HG03558 (cell line): ENCODE measurements around the gene MACO1.
A peak's percentile ranks its signal among the peaks of the same experiment; 100 is the strongest.

ENCODE experiments used
- ATAC-seq: cut with Tn5 transposase; IDR thresholded peaks from one replicate; pipeline ENCODE4 v1.9.1; 2021; ENCODE audit warnings: moderate number of reproducible peaks; ENCODE audit not compliant: unreplicated experiment; ENCODE audit errors: extremely low read depth

MACO1 gene

DNA sequence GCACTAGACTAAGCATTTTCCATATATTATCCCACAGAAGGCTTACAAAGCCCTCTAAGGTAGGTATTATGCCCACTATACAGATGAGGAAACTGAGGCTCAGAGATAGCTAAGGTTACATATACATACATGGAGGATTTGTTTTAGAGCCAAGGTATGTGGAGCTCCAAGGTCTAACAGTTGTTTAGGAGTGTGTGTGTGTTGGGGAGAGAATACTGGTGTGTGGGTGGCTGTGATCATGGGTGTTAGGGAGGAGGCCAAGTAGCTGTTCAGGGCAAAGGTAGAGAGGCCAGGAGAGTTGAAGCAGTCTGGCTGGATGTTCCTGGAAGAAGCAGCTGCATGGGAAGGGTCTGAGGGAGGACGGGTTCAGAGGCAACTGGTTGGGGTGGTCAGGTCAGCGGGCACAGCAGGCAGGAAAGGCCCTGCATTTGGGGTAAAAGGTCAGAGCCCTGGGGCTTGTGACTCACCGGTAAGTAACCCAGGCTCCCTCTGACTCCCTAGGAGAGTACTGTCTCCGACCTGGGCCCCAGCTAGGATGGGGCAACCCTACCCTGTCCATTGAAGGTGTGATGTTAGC, 107.6 kb downstream of the MACO1 start:
- ATAC-seq = no peak

DNA sequence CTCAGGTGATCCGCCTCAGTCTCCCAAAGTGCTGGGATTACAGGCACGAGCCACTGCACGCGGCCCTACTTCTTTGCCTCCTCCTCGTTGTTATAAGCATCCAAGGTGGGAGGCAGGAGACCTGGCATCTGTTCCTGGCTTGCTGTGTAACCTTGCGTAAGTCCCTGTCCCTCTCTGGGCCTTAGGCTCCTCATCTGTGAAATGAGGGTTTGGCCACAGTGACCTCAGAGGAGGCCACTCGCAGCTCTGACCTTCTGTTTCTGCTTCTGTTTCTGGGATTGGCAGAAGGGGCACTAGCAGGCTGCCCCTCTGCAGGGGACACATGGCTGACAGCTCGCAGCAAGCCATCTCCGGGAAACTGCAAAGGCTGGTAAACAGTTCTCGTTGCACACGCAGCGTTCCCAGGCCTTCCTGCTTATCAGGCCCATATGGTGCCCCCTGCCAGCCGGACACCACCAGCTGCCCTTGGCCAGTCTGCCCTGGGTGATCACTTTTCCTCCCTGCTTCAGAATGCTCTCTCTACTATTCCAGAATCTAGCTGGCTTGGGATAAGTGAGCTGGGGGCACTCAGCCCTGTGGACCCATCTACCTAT, 110.1 kb downstream of the MACO1 start:
- no peak for ATAC-seq

DNA sequence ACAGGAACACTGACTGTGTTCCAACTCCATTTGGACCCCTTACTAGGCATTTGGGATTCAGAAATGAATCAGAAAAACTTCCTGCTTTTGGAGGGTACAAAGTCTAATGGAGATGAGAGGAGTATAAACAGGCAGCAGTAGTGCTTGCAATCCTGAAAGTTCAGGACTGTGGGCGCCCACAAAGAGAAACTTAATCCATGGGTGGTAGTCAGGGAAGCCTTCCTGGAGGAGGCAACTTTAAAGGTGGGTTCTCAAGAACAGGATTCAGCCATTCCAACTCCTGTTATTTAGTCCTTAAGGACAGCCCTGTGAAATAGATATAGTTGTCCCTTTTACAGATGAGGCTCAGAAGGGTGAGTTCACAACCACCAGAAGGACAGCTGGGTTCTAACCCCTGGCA, 110.7 kb downstream of the MACO1 start:
- ATAC-seq = no peak

DNA sequence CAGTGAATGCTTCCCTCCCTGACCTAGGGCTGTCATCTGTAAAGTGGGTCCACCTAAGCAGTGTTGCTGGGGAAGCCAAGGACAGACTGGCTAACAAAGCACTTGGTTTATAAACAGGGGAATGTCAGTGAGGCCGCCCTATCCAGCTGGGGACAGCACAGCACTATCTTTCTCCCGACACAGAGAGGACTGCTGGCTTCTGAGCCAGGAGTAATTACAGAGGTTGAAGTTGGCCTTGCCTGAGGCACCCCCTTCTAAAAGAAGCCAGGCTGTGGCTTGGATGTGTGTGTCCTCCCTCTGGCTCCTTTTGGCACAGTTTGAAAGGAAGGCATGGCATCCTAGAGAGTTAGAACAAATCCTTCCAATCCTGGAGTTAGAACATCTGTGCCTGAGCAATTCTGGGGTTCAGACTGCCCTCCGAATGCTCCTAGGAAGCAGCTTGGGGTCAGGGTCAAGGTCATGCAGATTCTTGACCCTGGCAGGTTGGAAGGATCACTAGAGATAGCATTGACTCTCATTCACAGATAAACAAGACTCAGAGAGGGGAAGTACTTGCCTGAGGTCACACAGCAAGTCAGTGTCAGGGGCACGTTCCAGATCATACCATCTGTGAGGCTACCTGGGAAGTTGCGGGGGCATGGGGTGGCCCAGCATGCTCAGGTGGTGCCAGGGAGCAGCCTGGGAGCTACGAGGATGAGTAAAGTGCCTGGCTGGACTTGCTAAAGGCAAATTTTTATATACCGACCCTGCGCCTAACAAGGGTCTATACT, 111.4 kb downstream of the MACO1 start:
- ATAC-seq = no peak

DNA sequence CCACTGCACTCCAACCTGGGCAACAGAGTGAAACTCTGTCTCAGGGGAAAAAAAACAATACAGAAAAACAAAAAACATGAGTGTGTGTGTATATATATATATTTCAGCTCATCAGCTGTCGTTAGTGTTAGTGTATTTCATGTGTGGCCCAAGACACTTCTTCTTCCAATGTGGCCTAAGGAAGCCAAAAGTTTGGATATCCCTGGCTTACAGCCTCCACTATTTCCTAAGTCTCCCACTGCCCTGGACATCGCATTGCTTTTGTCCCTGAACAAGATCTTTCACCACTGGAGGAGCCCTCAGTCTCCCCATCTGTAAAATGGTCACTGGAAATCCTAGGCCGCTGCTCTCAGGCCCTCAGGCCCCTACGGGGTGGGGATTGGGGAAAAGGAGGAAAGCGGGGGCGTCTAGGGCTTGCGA, 112.3 kb downstream of the MACO1 start:
- ATAC-seq = no peak

DNA sequence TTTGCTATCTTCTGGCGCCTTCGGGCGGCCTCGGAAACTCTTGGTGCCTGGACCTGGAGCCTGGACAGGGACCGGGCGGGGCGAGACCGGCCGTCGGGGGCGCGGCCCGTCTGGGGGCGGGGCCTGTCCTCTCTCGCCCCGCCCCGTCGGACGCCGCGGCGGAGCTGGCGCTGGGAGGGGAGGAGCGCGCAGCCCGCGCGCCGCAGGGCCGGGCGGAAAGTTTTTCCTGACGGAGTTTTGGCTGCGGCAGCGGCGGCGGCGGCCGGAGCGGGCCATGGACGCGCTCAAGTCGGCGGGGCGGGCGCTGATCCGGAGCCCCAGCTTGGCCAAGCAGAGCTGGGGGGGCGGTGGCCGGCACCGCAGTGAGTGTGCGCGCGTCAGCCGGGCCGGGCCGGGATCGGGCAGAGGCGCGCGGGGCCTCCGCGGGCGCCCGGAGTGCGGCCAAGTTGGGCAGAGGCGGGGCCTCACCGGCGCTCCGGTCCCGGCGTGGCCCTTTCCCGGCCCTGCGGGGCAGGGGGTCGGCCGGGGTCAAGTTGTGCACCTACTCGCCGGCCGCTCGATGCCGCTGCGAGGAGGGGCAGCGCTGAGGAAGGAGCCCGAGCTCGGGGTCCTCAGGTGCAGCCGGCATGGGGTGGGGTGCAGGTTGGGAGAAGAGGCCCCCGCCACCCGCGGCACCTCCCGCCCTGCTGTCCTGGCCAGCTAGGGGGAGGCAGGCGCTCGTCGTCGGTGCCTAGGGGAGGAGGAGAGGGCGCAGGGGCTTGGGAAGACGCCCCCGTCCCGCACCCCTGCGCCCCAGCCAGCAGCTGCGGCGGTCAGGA, 112.9 kb downstream of the MACO1 start, which contains the start of gene LDLRAP1:
Gene LDLRAP1, plus strand, starts transcription at position 182 of the 818 bp plus-strand sequence. Its CDS starts 93 bp downstream, at position 275.
- peak; percentile 65 for ATAC-seq

DNA sequence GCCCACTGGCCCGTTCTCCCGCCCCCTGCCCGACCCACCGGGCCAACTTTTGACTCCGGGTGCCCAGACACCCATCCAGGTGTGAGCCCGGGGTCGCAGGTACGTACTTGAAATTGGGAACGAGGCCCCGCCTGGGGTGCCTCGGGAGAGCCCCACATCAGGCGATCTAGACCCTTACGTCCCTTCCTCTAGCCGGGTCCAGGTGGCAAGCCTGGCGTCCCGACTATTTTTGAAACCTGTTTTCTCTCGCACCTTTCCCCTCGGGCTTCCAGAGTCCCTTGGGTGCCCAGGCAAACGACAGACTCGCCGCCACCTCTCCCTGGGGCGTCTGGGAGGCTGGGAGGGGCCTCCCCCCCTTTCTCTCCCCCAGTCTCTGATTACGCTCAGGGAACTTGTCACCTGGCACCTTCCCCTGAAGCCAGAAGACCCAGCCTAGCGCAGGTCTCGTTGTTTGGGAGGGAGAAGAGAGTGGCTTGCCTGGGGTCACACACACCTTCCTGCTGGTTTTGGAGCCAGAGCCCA, 113.6 kb downstream of the MACO1 start:
- no peak for ATAC-seq

DNA sequence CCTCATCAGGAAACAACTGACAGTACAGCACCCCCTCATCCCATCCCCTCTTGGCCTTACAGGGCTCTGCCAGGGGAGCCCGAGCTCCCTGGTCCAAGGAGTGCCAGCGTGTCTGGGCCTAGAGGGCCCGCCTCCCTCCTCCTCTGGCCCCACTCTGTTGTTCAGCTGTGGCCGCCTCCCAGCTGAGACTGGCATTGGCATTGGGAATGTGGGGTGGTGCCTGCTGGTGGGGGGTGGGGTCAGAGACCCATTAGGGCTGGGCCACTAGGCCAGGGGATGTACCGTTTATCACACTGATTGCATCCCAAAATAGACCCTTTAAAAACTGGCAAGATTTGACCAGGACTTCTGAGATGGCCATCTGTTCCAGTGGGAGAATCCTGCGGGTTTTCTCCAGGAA, 114.1 kb downstream of the MACO1 start:
- no peak for ATAC-seq

DNA sequence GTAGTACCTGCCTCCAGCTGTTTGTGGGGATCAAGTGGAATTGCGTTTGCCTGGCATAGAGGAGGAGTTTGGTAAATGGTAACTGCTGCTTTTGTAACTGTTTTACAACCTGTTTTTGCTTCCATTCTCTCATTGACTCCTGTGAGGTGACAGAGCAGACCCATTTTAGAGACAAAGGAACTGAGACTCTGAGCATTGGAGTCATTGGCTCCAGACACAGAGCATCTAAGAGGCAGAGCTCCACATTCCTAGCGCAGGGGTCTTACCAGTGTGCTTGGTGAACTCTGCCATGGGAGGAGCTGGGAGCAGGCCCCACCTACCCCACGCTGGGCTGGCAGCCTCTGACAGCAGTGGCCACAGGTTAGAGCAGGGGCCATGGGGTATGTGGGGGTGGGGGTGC, 115.1 kb downstream of the MACO1 start:
- ATAC-seq = no peak

DNA sequence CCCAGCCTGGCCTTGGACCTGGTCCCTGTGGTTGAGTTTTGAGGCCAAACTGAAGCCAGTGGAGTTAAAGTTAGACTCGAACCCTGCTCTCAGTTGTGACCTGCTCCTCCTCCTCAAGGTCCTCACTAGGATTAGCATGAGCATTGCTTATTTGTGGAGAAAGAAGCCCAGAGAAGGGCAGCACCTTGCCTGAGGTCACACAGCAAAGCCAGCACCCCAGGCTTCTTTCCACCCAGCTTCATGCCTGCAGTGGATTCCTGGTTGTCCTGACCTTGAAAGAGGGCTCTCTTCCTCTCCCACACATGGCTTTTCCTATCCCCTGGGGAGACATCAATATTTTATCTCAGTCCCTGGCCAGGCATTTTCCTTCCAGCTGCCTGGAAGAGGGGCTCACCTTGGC, 115.5 kb downstream of the MACO1 start:
- no peak for ATAC-seq

DNA sequence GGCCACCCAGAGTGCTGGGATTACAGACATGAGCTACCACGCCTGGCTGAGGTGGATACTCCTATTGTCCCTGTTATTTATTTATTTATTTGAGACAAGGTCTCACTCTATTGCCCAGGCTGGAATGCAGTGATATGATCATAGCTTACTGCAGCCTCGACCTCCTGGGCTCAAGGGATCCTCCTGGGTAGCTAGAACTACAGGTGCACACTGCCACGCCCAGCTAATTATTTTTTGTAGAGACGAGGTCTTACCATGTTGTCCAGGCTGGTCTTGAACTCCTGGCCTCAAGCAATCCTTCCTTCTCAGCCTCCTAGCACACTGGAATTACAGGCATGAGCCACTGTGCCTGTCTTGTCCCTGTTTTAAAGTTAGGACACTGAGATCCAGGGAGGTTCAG, 117.9 kb downstream of the MACO1 start:
- no peak for ATAC-seq

DNA sequence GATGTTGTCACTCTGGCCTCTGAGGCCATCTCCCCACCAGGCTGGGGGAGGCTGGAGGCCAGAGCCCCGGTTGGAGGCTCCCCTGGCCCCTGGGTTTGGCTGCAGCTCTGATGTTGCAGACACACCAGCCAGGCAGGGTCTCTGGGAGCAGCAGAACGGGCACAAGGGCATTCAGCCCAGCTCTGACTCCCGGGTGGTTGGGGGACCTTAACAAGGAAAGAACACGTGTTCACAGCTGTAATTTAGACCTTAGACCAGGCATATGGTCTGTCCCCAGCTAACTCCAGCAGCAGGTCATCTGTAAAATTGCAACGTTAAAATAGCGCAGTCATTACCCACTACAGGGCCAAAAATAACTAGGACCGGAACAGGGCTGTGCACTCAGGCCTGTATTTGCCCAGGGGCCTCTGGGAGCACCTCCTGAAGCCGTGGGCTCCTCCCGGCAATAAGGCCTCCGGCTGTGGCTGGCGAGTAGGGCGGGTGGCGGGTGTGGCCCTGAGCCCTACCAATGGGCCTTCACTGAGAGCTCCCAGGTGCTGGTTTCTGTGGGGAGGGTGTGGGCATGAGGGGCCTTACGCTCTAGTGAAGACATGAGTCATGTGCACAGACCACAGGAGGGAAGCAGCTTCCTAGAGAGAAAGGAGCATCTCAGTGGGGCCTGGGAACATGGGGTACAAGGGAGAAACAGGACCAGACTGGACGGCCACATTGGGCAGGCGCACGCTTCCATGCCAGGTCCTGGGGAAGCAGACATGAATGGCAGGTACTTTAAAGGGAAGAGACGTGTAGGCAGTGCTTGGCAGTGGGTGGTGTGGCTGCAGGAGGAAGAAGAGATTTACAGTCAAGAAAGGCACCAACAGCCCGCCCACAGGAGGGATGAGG, 118.8 kb downstream of the MACO1 start:
- peak; percentile 55 for ATAC-seq
